Prostate gland (tissue), 2 donors: ENCODE results near the gene CHST15.

Experiments used
- POLR2A ChIP-seq: fragments of 450-650 bp; IDR thresholded peaks from one replicate; pipeline ENCODE4 v1.6.1; 2016; ENCODE audit warnings: antibody characterized with exemption, mild to moderate bottlenecking
- POLR2AphosphoS5 ChIP-seq: sonication (generic); formaldehyde crosslinking; IDR thresholded peaks from one replicate; pipeline ENCODE4 v1.6.1; 2017; ENCODE audit warnings: antibody characterized with exemption
- TF ChIP-seq, protein P1 (sequence below), 4 experiments: fragments of 200-600 bp in 2 of 4; fragments of 450-650 bp in 2 of 4; sonication (generic) in 2 of 4; IDR thresholded peaks; 1 replicate in 3 of 4; 2 replicates in 1 of 4; pipeline ENCODE4 v1.5.1; 2016 to 2019; ENCODE audit warnings: antibody characterized with exemption in 4 of 4, mild to moderate bottlenecking in 2 of 4, moderate library complexity in 2 of 4

DNA sequence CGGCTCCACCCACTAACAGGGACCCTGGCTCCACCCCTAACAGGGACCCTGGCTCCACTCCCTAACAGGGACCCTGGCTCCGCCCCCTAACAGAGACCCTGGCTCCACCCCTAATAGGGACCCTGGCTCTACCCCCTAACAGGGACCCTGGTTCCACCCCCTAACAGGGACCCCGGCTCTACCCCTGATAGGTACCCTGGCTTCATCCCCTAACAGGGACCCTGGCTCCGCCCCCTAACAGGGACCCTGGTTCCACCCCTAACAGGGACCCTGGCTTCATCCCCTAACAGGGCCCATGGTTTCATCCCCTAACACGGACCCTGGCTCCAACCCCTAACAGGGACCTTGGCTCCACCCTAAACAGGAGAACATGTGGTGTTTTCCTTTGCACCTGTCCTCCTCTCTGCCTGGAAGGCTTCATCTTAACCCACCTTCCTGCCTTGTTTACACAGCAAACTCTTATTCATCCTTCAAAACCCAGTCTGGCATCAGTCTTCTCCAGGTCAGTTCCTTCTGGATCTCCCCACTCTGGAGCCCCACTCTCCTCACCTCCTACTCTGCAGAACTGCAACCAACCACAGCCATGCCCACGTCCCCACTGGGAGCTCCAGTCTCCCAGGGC, 58.0 kb downstream of the CHST15 start:
- TF ChIP-seq, protein P1, sequence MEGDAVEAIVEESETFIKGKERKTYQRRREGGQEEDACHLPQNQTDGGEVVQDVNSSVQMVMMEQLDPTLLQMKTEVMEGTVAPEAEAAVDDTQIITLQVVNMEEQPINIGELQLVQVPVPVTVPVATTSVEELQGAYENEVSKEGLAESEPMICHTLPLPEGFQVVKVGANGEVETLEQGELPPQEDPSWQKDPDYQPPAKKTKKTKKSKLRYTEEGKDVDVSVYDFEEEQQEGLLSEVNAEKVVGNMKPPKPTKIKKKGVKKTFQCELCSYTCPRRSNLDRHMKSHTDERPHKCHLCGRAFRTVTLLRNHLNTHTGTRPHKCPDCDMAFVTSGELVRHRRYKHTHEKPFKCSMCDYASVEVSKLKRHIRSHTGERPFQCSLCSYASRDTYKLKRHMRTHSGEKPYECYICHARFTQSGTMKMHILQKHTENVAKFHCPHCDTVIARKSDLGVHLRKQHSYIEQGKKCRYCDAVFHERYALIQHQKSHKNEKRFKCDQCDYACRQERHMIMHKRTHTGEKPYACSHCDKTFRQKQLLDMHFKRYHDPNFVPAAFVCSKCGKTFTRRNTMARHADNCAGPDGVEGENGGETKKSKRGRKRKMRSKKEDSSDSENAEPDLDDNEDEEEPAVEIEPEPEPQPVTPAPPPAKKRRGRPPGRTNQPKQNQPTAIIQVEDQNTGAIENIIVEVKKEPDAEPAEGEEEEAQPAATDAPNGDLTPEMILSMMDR (IDR thresholded peaks at IDR 0.05) = no peak
- no peak for TF ChIP-seq POLR2AphosphoS5
- TF ChIP-seq POLR2A = no peak
